HG02623 (cell line): ENCODE measurements around the gene CAMTA2.
A peak's percentile ranks its signal among the peaks of the same experiment; 100 is the strongest.

Source experiments
- ATAC-seq: cut with Tn5 transposase; IDR thresholded peaks from one replicate; pipeline ENCODE4 v1.9.1; 2021; ENCODE audit warnings: moderate library complexity; ENCODE audit not compliant: unreplicated experiment

The CAMTA2 gene

GRCh38 chr17:4948166-4948930, 39.1 kb downstream of the CAMTA2 start, which contains the start of gene PFN1:
TSS of gene PFN1 (minus strand) at chr17:4948530. CDS start at chr17:4948394, 136 bp downstream.
- ATAC-seq = peak; percentile 17

- no peak for ATAC-seq
These were observed 39.9 kb downstream of the CAMTA2 start for GRCh38 chr17:4947411-4948165.

GRCh38 chr17:4947010-4947410, 40.5 kb downstream of the CAMTA2 start:
- ATAC-seq = no peak

GRCh38 chr17:4946312-4946976, 41.0 kb downstream of the CAMTA2 start:
- ATAC-seq = no peak

GRCh38 chr17:4945944-4946280, 41.6 kb downstream of the CAMTA2 start:
- ATAC-seq = no peak

GRCh38 chr17:4945176-4945943, 42.1 kb downstream of the CAMTA2 start:
- no peak for ATAC-seq

- no peak for ATAC-seq
These were observed 42.8 kb downstream of the CAMTA2 start for GRCh38 chr17:4944554-4945175.

GRCh38 chr17:4944163-4944553, 43.3 kb downstream of the CAMTA2 start:
- ATAC-seq = no peak

GRCh38 chr17:4942760-4943508, 44.5 kb downstream of the CAMTA2 start:
- no peak for ATAC-seq

GRCh38 chr17:4941319-4941610, 46.2 kb downstream of the CAMTA2 start:
- no peak for ATAC-seq

- ATAC-seq = no peak
These were observed 46.7 kb downstream of the CAMTA2 start for GRCh38 chr17:4940555-4941318.

GRCh38 chr17:4939796-4940554, 47.5 kb downstream of the CAMTA2 start, which contains the start of the genes RNF167 and SLC25A11:
TSS of gene RNF167 (plus strand) at chr17:4940268. CDS start at chr17:4940910, 642 bp downstream.
TSS of gene SLC25A11 (minus strand) at chr17:4940046. CDS start at chr17:4939910, 136 bp downstream.
- peak; percentile 70 for ATAC-seq

- ATAC-seq = peak; percentile 4
These were observed 48.0 kb downstream of the CAMTA2 start for GRCh38 chr17:4939546-4939795.

- ATAC-seq = no peak
These were observed 48.6 kb downstream of the CAMTA2 start for GRCh38 chr17:4938688-4939545.

GRCh38 chr17:4938069-4938491, 49.4 kb downstream of the CAMTA2 start:
- ATAC-seq = no peak

- ATAC-seq = no peak
These were observed 49.9 kb downstream of the CAMTA2 start for GRCh38 chr17:4937553-4937952.

- ATAC-seq = no peak
These were observed 51.0 kb downstream of the CAMTA2 start for GRCh38 chr17:4936436-4936835.

GRCh38 chr17:4935650-4936049, 51.8 kb downstream of the CAMTA2 start:
- no peak for ATAC-seq
